ENCODE results near the gene FGF3. TPM values are rescaled to one million over a fixed set of nuclear protein-coding genes. Genes with fewer than 3 reads are reported as not detected.

The FGF3 gene
- total and polyA plus RNA-seq, 8 donors = not detected

DNA sequence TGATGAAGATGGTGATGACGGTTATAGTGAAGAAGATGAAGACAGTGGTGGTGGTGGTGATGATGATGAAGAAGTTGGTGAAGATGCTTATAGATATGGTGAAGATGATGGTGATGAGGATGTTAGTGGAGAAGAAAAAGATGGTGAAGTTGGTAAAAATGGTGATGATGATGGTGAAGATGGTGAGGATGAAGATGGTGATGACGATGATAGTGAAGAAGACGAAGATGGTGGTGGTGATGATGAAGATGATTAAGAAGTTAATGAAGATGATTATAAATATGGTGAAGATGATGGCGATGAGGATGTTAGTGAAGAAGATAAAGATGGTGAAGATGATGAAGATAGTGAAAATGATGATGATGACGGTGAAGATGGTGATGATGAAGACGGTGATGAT lies 25.2 kb upstream of the FGF3 start:
- FAIRE-seq (no peak), DNase-seq (no peak), ATAC-seq (no peak)
- no peaks in the 10 kb centered on the region for H3K4me1 ChIP-seq
- intact Hi-C loops (cut with DNase I) = no loop called here
- 88 to 98% methylated on average over 6 of the region's 6 CpGs for WGBS, 2 donors
- H3K36me3 ChIP-seq = no peaks in the 10 kb centered on the region
- no peak for TF ChIP-seq CTCF (IDR thresholded peaks at IDR 0.05)
- H3K27ac ChIP-seq = no peak overlapping the region
- H3K9me3 ChIP-seq = no peaks in the 10 kb centered on the region
- no peak overlapping the region for H3K4me3 ChIP-seq
- no peaks in the 10 kb centered on the region for H3K27me3 ChIP-seq

DNA sequence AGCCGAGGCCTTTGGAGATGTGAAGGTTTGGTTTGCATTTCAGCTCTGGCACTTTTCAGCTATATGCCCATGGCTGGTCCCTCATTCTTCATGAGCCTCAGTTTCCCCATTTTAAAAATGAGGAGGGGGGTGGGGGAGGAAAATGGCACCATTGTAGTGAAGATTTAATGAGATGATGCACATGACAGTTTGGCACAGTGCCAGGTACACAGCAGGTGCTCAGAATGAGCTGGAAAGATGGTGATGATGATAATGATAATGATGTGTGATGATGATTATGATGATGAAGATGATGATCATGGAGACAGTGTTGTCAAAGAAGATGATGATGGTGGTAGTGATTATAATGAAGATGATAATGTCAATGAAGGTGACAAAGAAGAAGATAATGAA lies 24.3 kb upstream of the FGF3 start:
- H3K4me1 ChIP-seq = no peaks in the 10 kb centered on the region
- no peaks in the 10 kb centered on the region for H3K36me3 ChIP-seq
- intact Hi-C loops (cut with DNase I) = no loop called here
- FAIRE-seq = no peak
- ATAC-seq = no peak
- H3K27me3 ChIP-seq = no peaks in the 10 kb centered on the region
- H3K27ac ChIP-seq = no peak overlapping the region
- no peak for DNase-seq
- no peak for TF ChIP-seq CTCF (IDR thresholded peaks at IDR 0.05)
- WGBS, 2 donors = 60 to 71% methylated on average over 1 of the region's 1 CpG
- no peaks in the 10 kb centered on the region for H3K9me3 ChIP-seq
- no peak overlapping the region for H3K4me3 ChIP-seq

GRCh38 chr11:69842746-69843528 lies 23.7 kb upstream of the FGF3 start:
- no peak for DNase-seq
- no peaks in the 10 kb centered on the region for H3K27me3 ChIP-seq
- intact Hi-C loops (cut with DNase I) = no loop called here
- no peaks in the 10 kb centered on the region for H3K36me3 ChIP-seq
- H3K4me3 ChIP-seq = no peak overlapping the region
- H3K4me1 ChIP-seq = no peaks in the 10 kb centered on the region
- no peak for FAIRE-seq
- H3K27ac ChIP-seq = no peak overlapping the region
- 49 to 61% methylated on average over 7 of the region's 7 CpGs for WGBS, 2 donors
- no peaks in the 10 kb centered on the region for H3K9me3 ChIP-seq
- no peak for TF ChIP-seq CTCF (IDR thresholded peaks at IDR 0.05)
- no peak for ATAC-seq

- 46 to 61% methylated on average over 13 of the region's 13 CpGs for WGBS, 2 donors
- ATAC-seq (no peak), DNase-seq (no peak), FAIRE-seq (no peak)
- Histone ChIP-seq H3K4me3 (no peak overlapping the region), H3K36me3 (no peaks in the 10 kb centered on the region), H3K4me1 (no peaks in the 10 kb centered on the region), H3K27me3 (no peaks in the 10 kb centered on the region), H3K27ac (no peak overlapping the region), H3K9me3 (no peaks in the 10 kb centered on the region)
- TF ChIP-seq CTCF (IDR thresholded peaks at IDR 0.05) = no peak
- intact Hi-C loops (cut with DNase I) = no loop called here
These were observed 22.9 kb upstream of the FGF3 start for GRCh38 chr11:69841859-69842698.
